Body of pancreas (tissue), 4 donors: Measurements from ENCODE around the gene AHCTF1. TPM values are rescaled to one million over a fixed set of nuclear protein-coding genes. Genes with fewer than 3 reads are reported as not detected.
"Not testable (repeated sequence)": the region's sequence is repeated elsewhere in the genome, so short reads cannot be mapped to it uniquely, and the experiment has no call there.

Source experiments
- ATAC-seq: fragments of 150-250 bp; one replicate; pipeline ENCODE4 v1.9.1; 2016
- DNase-seq, 4 donors: peaks; one replicate each; pipeline ENCODE4 v3.0.0-alpha.2; 2019
- H3K27ac ChIP-seq, 4 donors: fragments of 200-600 bp; sonication (generic); 1 replicate in 3 of 4; 2 replicates in 1 of 4; pipeline versions ENCODE4 v1.5.1 to v1.6.1; 2016 to 2019; ENCODE audit warnings: mild to moderate bottlenecking in 1 of 4, mixed read lengths in 1 of 4, moderate library complexity in 1 of 4
- H3K27me3 ChIP-seq, 2 donors: fragments of 200-600 bp; sonication (generic); one replicate each; pipeline ENCODE4 v1.6.0; 2016; ENCODE audit warnings: mild to moderate bottlenecking in 1 of 2
- H3K36me3 ChIP-seq, 2 donors: fragments of 200-600 bp; sonication (generic); replicated peaks in 1 of 2; 2 replicates each; pipeline ENCODE4 v1.5.1; 2016; ENCODE audit warnings: low read depth in 2 of 2; ENCODE audit not compliant: insufficient read depth in 1 of 2
- H3K4me1 ChIP-seq: fragments of 200-600 bp; sonication (generic); one replicate; pipeline ENCODE4 v1.6.0; 2016
- H3K4me3 ChIP-seq, 2 donors: fragments of 200-600 bp; sonication (generic); 1 replicate in 1 of 2; 2 replicates in 1 of 2; pipeline ENCODE4 v1.5.1; 2016 to 2019
- H3K9me3 ChIP-seq, 3 donors: fragments of 200-600 bp; sonication (generic); 1 replicate in 2 of 3; 2 replicates in 1 of 3; pipeline ENCODE4 v1.5.1; 2016
- CTCF ChIP-seq, 7 experiments: fragments of 450-650 bp in 4 of 7; fragments of 200-600 bp in 3 of 7; sonication (generic) in 3 of 7; IDR thresholded peaks; one replicate each; pipeline ENCODE4 v1.5.1; 2016 to 2019; ENCODE audit warnings: antibody characterized with exemption in 7 of 7
- POLR2A ChIP-seq, 3 donors: fragments of 450-650 bp; IDR thresholded peaks; one replicate each; pipeline ENCODE4 v1.6.1; 2016; ENCODE audit warnings: antibody characterized with exemption in 3 of 3, mild to moderate bottlenecking in 2 of 3
- WGBS, 2 donors: methylation state at CpG; one replicate each; pipeline ENCODE4 v1.1.5; 2017; 5-methylcytosine and 5-hydroxymethylcytosine counted together
- intact Hi-C: fragments of 100-400 bp; cut with DNase I; formaldehyde crosslinking; loops from one replicate; pipeline ENCODE4 v1.15.1; 2023
- total RNA-seq, 2 donors: library from RNA; depleted of rRNA; stranded (reverse); fragments of >200 nt; gene quantifications; one replicate each; pipeline ENCODE4 v1.1.0, GENCODE V29; 2016

Gene AHCTF1
- total RNA-seq, 2 donors from 2014 or later: 17.5 to 18.7 TPM

GRCh38 chr1:246919902-246920301 lies 11.8 kb downstream of the AHCTF1 start:
- no peaks in the 10 kb centered on the region for H3K27me3 ChIP-seq
- no peak for DNase-seq
- no peaks in the 10 kb centered on the region for H3K36me3 ChIP-seq
- H3K9me3 ChIP-seq: no peaks in the 10 kb centered on the region
- WGBS, 2 donors: 85 to 86% methylated on average over 7 of the region's 7 CpGs
- no peak overlapping the region for H3K4me3 ChIP-seq
- TF ChIP-seq CTCF (IDR thresholded peaks at IDR 0.05): no peak
- no peak for TF ChIP-seq POLR2A (IDR thresholded peaks at IDR 0.05)
- no peak overlapping the region for H3K27ac ChIP-seq
- no peak for ATAC-seq
- intact Hi-C loops: no loop called here
- peaks cover 15% of the 10 kb centered on the region for H3K4me1 ChIP-seq

GRCh38 chr1:246916026-246916923 lies 15.5 kb downstream of the AHCTF1 start:
- H3K9me3 ChIP-seq, H3K36me3 ChIP-seq, H3K27me3 ChIP-seq, H3K4me1 ChIP-seq, DNase-seq, intact Hi-C loops, H3K4me3 ChIP-seq: not testable (repeated sequence)
- peak; percentile 82 for ATAC-seq
- H3K27ac ChIP-seq: peak overlapping the region in 2 of 4 donors; percentile 16 to 23
- WGBS, 2 donors: 61% methylated on average over 7 of the region's 7 CpGs

- peak in 6 of 7 experiments; percentile 13 to 49 (median 41) for TF ChIP-seq CTCF (IDR thresholded peaks at IDR 0.05)
- TF ChIP-seq POLR2A (IDR thresholded peaks at IDR 0.05): no peak
- Histone ChIP-seq H3K27ac (no peak overlapping the region), H3K9me3 (no peaks in the 10 kb centered on the region), H3K36me3 (peaks cover 0 to 21% of the 10 kb centered on the region in 2 donors), H3K27me3 (no peaks in the 10 kb centered on the region), H3K4me1 (peaks cover 8% of the 10 kb centered on the region), H3K4me3 (no peak overlapping the region)
- intact Hi-C loops: no loop called here
- WGBS, 2 donors: 47 to 55% methylated on average over 1 of the region's 1 CpG
- ATAC-seq (peak; percentile 58), DNase-seq (peak in 3 of 4 donors; percentile 33 to 57 (median 38))
These were observed 24.3 kb downstream of the AHCTF1 start for GRCh38 chr1:246907472-246907871.

- H3K4me3 ChIP-seq: no peak overlapping the region
- WGBS, 2 donors: 29 to 31% methylated on average over 1 of the region's 1 CpG
- H3K27ac ChIP-seq: no peak overlapping the region
- H3K36me3 ChIP-seq: peaks cover 0 to 21% of the 10 kb centered on the region in 2 donors
- no peak for DNase-seq
- intact Hi-C loops: no loop called here
- H3K27me3 ChIP-seq: no peaks in the 10 kb centered on the region
- H3K9me3 ChIP-seq: no peaks in the 10 kb centered on the region
- TF ChIP-seq CTCF (IDR thresholded peaks at IDR 0.05) (no peak), POLR2A (IDR thresholded peaks at IDR 0.05) (no peak)
- peaks cover 8% of the 10 kb centered on the region for H3K4me1 ChIP-seq
- ATAC-seq: no peak
These were observed 24.9 kb downstream of the AHCTF1 start for GRCh38 chr1:246906833-246907232.

GRCh38 chr1:246901874-246902273 lies 29.9 kb downstream of the AHCTF1 start:
- ATAC-seq: no peak
- Histone ChIP-seq H3K9me3 (no peaks in the 10 kb centered on the region), H3K4me3 (no peak overlapping the region), H3K36me3 (peaks cover 9 to 31% of the 10 kb centered on the region in 2 donors), H3K4me1 (peaks cover under 1% of the 10 kb centered on the region), H3K27ac (no peak overlapping the region), H3K27me3 (no peaks in the 10 kb centered on the region)
- no peak for DNase-seq
- intact Hi-C loops: no loop called here
- TF ChIP-seq POLR2A (IDR thresholded peaks at IDR 0.05): no peak
- no peak for TF ChIP-seq CTCF (IDR thresholded peaks at IDR 0.05)
- 81 to 85% methylated on average over 5 of the region's 5 CpGs for WGBS, 2 donors
